A549 (cell line): ENCODE measurements around the gene FTH1.
"Not testable (repeated sequence)": the region's sequence is repeated elsewhere in the genome, so short reads cannot be mapped to it uniquely, and the experiment has no call there.

Experiments
- MYC ChIP-seq: IDR thresholded peaks from 2 replicates; pipeline ENCODE4 v1.6.1; 2012; ENCODE audit warnings: mild to moderate bottlenecking, inconsistent platforms, low read length, improper control_type of control experiment, borderline replicate concordance
- POLR2A ChIP-seq: IDR thresholded peaks from 2 replicates; pipeline ENCODE4 v1.6.1; 2012; ENCODE audit warnings: mild to moderate bottlenecking, low read length

DNA sequence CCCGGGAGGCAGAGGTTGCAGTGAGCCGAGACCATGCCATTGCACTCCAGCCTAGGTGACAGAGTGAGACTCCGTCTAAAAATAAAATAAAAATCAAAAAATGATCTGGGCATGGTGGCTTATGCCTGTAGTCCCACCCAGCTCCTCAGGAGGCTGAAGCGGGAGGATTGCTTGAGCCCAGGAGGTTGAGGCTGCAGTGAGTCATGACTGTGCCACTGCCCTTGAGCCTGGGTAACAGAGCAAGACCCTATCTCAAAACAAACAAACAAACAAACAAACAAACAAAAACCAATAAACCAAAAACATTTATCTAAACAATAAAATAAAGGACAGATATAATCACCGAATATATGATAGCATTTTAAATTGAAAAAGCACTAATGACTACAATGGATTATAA lies 13.8 kb downstream of the FTH1 start:
- TF ChIP-seq MYC, POLR2A: not testable (repeated sequence)
